T-helper 2 cell treated with Interferon-gamma antibody and Interleukin-4, amounts not matched to agents 5 μg/mL and 100 μg/mL, for 36 hours (primary cell): ENCODE measurements around the gene ATAD3B.
"Not testable (repeated sequence)": the region's sequence is repeated elsewhere in the genome, so short reads cannot be mapped to it uniquely, and the experiment has no call there.

Experiments used
- DNase-seq: peaks from one replicate; pipeline ENCODE4 v3.0.0; 2021; ENCODE audit warnings: low spot score
- H3K27ac Mint-ChIP-seq: one replicate; pipeline ENCODE4 v1.8.0; 2021; ENCODE audit warnings: mild to moderate bottlenecking, mixed read lengths
- H3K27me3 Mint-ChIP-seq: one replicate; pipeline ENCODE4 v1.8.0; 2021; ENCODE audit warnings: low read depth, mixed read lengths
- H3K36me3 Mint-ChIP-seq: one replicate; pipeline ENCODE4 v1.8.0; 2021; ENCODE audit warnings: low read depth, mixed read lengths
- H3K4me1 Mint-ChIP-seq: one replicate; pipeline ENCODE4 v1.8.0; 2021; ENCODE audit warnings: low read depth, mixed read lengths
- H3K4me3 Mint-ChIP-seq: one replicate; pipeline ENCODE4 v1.8.0; 2022; ENCODE audit warnings: mild to moderate bottlenecking, moderate library complexity, mixed read lengths
- H3K9me3 Mint-ChIP-seq: one replicate; pipeline ENCODE4 v1.8.0; 2021; ENCODE audit warnings: mixed read lengths

The ATAD3B gene

DNA sequence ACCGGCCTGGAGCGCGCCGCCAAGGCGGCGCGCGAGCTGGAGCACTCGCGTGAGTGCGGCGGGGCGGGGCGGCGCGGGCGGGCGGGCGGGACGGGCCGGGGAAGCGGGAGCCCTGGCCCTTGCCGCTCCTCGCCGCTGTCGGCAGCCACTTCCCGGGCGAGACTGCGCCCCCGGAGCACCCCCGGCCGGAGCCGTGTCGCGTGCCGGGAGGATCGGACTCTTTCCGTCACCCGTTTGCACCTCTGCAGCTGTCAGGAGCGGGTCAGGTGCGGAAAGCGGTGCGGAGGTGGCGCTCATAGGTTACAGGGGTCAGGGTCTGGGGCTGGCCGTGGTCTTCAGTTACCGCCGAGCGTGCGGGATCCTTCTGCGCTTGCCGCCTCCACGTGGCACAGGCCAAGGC, 40.9 kb downstream of the ATAD3B start:
- Mint-ChIP-seq H3K4me3 (peak overlapping the region; percentile 79), H3K27ac (peak overlapping the region; percentile 60)
- not testable (repeated sequence) for H3K27me3 Mint-ChIP-seq, H3K4me1 Mint-ChIP-seq, H3K36me3 Mint-ChIP-seq, H3K9me3 Mint-ChIP-seq
- peak; percentile 33 for DNase-seq

- peak overlapping the region; percentile 70 for H3K27ac Mint-ChIP-seq
- DNase-seq, H3K36me3 Mint-ChIP-seq, H3K27me3 Mint-ChIP-seq, H3K9me3 Mint-ChIP-seq, H3K4me1 Mint-ChIP-seq: not testable (repeated sequence)
- H3K4me3 Mint-ChIP-seq, result peak overlapping the region; percentile 75
Observed at GRCh38 chr1:1513675-1514074, 42.1 kb downstream of the ATAD3B start.

DNA sequence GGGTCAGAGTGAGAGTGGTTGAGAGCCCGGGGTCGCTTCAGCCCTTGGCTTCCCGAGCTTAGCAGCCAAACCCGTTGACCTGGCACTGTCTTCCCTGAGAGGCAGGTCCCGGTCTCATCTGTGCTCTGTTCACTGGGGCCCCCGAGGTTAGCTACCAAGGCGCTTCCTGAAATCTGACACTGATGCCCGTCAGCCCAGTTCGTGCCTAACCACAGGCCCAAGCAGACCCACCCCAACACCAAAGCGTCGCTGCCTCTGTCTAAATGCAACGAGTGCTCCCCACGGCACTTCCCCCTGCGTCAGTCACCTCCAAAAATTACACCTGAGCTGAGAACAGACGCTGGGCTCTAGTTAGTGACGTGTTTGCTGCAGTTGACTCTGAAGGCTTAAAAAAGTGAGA, 42.8 kb downstream of the ATAD3B start:
- H3K9me3 Mint-ChIP-seq, H3K27me3 Mint-ChIP-seq, H3K36me3 Mint-ChIP-seq, H3K4me3 Mint-ChIP-seq, H3K27ac Mint-ChIP-seq, H3K4me1 Mint-ChIP-seq, DNase-seq: not testable (repeated sequence)

- not testable (repeated sequence) for H3K36me3 Mint-ChIP-seq, H3K9me3 Mint-ChIP-seq, H3K4me3 Mint-ChIP-seq, H3K4me1 Mint-ChIP-seq, DNase-seq, H3K27me3 Mint-ChIP-seq, H3K27ac Mint-ChIP-seq
Observed at GRCh38 chr1:1516923-1517322, 45.4 kb downstream of the ATAD3B start.

- Mint-ChIP-seq H3K27ac (no peak overlapping the region), H3K9me3 (no peaks in the 10 kb centered on the region), H3K4me3 (no peak overlapping the region), H3K27me3 (no peaks in the 10 kb centered on the region), H3K4me1 (no peaks in the 10 kb centered on the region), H3K36me3 (peaks cover 10% of the 10 kb centered on the region)
- no peak for DNase-seq
Observed at GRCh38 chr1:1517973-1518620, 46.5 kb downstream of the ATAD3B start.

GRCh38 chr1:1518621-1519007, 47.0 kb downstream of the ATAD3B start:
- not testable (repeated sequence) for H3K9me3 Mint-ChIP-seq, H3K36me3 Mint-ChIP-seq, DNase-seq, H3K27me3 Mint-ChIP-seq, H3K4me3 Mint-ChIP-seq, H3K27ac Mint-ChIP-seq, H3K4me1 Mint-ChIP-seq

- H3K4me1 Mint-ChIP-seq, H3K27me3 Mint-ChIP-seq, DNase-seq, H3K36me3 Mint-ChIP-seq, H3K4me3 Mint-ChIP-seq, H3K9me3 Mint-ChIP-seq, H3K27ac Mint-ChIP-seq: not testable (repeated sequence)
Observed at GRCh38 chr1:1519805-1520505, 48.4 kb downstream of the ATAD3B start.

- no peak for DNase-seq
- H3K36me3 Mint-ChIP-seq, result peaks cover 10% of the 10 kb centered on the region
- no peaks in the 10 kb centered on the region for H3K4me1 Mint-ChIP-seq
- no peaks in the 10 kb centered on the region for H3K9me3 Mint-ChIP-seq
- H3K27me3 Mint-ChIP-seq, result no peaks in the 10 kb centered on the region
- H3K27ac Mint-ChIP-seq, result no peak overlapping the region
- no peak overlapping the region for H3K4me3 Mint-ChIP-seq
Observed at GRCh38 chr1:1521331-1521730, 49.8 kb downstream of the ATAD3B start.

DNA sequence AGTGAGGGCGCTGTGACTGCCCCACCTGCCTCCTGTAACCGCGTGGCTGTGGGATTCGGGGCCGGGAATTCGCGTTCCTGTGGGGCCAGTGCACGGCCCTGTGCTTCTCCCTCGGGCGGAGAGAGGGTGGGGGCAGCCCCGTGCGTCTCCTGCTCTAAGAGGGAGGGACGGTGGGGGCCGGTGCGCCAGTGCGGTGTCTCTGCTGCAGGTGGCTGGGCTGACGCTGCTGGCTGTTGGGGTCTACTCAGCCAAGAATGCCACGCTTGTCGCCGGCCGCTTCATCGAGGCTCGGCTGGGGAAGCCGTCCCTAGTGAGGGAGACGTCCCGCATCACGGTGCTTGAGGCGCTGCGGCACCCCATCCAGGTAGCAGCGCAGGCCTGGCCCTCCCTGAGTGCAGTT, 51.0 kb downstream of the ATAD3B start:
- not testable (repeated sequence) for H3K27ac Mint-ChIP-seq, H3K9me3 Mint-ChIP-seq

DNA sequence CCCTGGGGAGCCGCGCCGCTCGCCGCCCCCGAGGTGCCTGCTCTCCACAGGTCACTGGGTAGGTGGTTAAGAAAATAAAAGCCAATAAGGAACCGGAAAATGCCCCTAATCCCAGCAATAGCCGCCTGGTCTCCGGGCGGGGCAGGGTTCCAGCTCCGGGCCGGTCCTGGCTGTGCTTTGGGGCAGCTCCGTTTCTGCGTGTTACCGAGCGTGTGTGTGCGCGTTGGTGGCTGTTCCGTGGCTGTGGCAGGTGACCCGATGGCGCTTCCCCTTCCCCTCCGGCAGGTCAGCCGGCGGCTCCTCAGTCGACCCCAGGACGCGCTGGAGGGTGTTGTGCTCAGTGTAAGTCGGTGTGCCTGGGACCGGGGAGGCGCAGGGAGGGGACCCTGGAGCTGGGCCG, 51.7 kb downstream of the ATAD3B start:
- H3K4me1 Mint-ChIP-seq, H3K4me3 Mint-ChIP-seq, H3K27ac Mint-ChIP-seq, DNase-seq, H3K36me3 Mint-ChIP-seq, H3K9me3 Mint-ChIP-seq, H3K27me3 Mint-ChIP-seq: not testable (repeated sequence)

More for the DNA sequence above, 51.0 kb downstream of the ATAD3B start:
- not testable (repeated sequence) for H3K27me3 Mint-ChIP-seq, H3K4me1 Mint-ChIP-seq, DNase-seq, H3K4me3 Mint-ChIP-seq
- H3K36me3 Mint-ChIP-seq, result peaks cover 13% of the 10 kb centered on the region

GRCh38 chr1:1523651-1524050, 52.1 kb downstream of the ATAD3B start:
- H3K36me3 Mint-ChIP-seq, H3K9me3 Mint-ChIP-seq, H3K27ac Mint-ChIP-seq, H3K27me3 Mint-ChIP-seq, H3K4me3 Mint-ChIP-seq, H3K4me1 Mint-ChIP-seq, DNase-seq: not testable (repeated sequence)

DNA sequence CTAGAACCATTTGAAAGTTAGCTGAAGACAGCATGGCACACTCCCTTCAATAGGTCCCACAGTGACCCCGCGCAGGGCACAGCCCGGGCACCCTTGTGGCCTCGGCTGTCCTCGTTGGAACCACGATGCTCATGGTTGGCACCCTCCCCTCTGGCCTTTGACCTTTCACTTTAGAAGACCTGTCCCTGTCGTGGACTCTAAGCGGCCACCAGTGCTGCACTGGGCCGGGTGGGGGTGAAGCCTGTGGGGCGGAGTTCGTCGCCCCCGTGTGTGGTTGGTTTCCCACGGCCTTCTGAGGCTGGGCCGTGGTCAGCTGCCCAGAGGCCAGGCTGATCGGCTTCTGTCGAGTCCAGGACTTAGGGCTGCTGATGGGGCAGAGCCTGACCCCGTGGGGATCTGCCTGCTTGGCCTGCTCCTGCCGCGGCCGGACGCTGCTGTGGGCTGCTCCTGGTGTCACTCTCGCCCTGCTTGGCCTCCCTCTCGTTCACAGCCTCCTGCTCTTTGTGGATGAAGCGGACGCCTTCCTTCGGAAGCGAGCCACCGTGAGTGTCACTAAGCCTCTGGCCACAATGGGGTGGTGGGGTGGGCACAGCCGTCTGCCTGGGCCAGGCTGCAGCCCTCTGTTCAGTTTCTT, 53.3 kb downstream of the ATAD3B start:
- not testable (repeated sequence) for H3K27me3 Mint-ChIP-seq, H3K4me3 Mint-ChIP-seq, H3K4me1 Mint-ChIP-seq, H3K27ac Mint-ChIP-seq, H3K9me3 Mint-ChIP-seq, DNase-seq
- peaks cover 13% of the 10 kb centered on the region for H3K36me3 Mint-ChIP-seq

DNA sequence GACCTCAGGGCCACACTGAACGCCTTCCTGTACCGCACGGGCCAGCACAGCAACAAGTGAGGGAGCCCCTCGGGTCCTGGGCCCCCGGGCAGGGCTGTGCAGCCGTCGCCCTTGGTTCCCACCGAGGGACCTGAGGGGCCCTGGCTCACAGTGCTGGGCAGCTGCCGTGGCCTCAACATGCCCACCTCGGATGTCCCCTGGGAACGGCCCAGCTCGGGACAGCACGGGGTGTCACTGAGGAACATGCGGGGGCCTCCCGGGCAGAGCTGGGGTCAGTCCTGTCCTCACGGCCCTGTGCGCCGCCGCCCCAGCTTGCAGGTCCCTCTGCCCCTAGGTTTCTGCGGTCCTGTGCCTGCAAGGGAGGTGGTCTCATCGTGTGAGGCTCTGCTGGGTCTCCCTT, 54.9 kb downstream of the ATAD3B start:
- H3K36me3 Mint-ChIP-seq, result peaks cover 23% of the 10 kb centered on the region
- DNase-seq, H3K9me3 Mint-ChIP-seq, H3K27me3 Mint-ChIP-seq, H3K4me3 Mint-ChIP-seq, H3K27ac Mint-ChIP-seq, H3K4me1 Mint-ChIP-seq: not testable (repeated sequence)

DNA sequence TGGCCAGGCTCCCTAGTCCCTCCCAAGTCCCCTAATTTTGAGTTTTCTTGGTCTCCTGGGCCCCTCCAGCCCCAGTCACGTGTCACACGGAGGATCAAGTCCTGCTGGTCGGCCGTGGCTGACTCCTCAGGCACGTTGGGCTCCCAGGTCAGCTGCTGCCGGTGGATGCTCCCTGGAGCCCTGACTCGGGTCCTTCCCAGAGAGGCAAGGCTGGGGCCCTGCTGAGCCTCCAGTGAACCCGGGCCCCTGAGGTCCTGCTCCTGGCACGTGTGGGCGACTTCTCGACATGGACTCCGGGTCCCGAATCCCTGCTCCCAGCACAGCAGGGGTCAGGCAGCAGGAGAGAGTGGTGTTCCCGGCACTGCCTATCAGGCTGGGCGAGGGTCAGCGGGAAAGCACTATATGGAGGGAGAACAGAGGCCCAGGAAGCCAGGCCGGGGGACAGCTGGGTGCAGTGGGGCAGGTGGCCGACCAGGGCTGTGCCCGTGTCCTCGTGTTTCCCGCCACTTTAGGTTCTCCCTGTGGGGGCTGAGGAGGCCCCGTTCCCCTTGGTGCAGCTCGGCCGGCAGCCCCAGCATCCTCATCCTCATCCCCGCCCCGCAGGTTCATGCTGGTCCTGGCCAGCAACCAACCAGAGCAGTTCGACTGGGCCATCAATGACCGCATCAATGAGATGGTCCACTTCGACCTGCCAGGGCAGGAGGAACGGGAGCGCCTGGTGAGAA, 55.7 kb downstream of the ATAD3B start:
- H3K4me1 Mint-ChIP-seq, result no peaks in the 10 kb centered on the region
- no peak overlapping the region for H3K27ac Mint-ChIP-seq
- no peak for DNase-seq
- H3K27me3 Mint-ChIP-seq, result no peaks in the 10 kb centered on the region
- peaks cover 4% of the 10 kb centered on the region for H3K9me3 Mint-ChIP-seq
- H3K4me3 Mint-ChIP-seq, result no peak overlapping the region
- H3K36me3 Mint-ChIP-seq, result peaks cover 28% of the 10 kb centered on the region
